GM21576 (cell line): ENCODE data around the gene NLRP14.

ENCODE experiments used
- ATAC-seq: cut with Tn5 transposase; IDR thresholded peaks from one replicate; pipeline ENCODE4 v1.9.1; 2021; ENCODE audit warnings: mild to moderate bottlenecking, moderate library complexity; ENCODE audit not compliant: unreplicated experiment

Gene NLRP14

DNA sequence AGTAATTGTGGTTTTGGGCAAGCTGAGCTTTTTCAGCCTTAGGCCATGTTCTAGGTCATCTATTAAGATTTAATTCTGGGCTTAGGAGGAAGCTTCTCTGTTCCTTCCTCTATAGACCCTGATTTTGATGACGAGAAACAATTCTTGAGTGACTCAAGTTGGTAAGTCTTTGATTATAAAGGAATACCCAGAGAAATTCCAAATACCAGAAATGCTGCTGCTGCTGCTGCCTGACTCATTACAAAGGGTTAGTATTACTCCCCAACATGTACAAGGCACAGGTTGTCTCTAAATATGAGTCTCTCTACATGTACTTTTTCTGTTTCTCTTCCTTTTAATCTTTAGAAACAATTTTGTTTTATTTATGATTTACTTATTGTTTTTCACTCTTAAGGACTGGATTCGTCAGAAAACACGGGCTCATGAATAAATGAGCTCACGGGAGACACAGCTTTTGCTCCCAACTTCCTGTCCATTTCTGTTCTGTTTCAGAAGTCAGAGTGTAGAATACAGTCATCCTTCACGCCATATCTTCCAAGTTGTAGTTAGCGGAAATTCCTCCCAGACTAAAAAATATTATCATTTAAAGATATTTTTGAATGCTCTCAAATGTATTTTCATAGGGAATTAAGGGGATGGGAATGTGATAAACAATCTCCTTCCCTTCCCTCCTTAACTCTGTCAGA, 36.7 kb downstream of the NLRP14 start:
- no peak for ATAC-seq

- no peak for ATAC-seq
Measured at GRCh38 chr11:7057641-7058040, 37.4 kb downstream of the NLRP14 start.

DNA sequence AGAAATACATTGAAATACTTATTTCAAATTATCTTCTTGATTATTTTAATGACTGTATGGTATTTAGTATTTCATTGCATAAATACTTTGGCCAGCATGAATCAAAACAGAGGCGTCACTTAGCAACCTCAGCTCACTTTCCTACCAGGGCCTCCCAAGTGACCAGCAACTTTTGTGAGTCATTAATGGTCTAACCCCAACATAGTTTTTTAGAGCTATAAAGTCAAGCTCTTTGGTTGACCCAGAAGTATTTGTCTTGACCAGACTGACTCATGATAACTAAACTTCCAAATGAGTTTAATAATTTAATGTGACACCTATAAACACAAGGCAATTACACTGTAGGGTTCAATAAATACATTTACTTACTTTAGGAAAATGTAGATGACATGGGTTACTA, 40.6 kb downstream of the NLRP14 start:
- ATAC-seq = no peak

DNA sequence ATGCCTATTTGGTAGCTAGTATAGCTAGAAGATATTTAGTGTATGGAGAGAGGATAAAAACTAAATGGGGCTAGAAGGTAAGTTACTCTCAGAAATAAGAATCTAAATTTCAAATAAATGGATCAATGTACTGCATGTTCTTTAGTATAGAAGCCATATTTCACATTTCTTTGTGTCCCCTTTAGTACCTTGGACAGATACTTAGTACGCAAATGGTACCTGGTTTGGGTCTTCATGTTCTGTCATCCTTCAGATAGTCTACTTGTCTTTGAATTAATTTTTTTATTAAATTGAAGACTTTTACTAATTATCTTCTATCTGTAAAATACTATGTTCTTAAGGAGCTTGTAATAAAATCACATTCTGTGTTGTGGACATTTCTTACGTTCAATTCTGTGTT, 42.3 kb downstream of the NLRP14 start:
- ATAC-seq = no peak

DNA sequence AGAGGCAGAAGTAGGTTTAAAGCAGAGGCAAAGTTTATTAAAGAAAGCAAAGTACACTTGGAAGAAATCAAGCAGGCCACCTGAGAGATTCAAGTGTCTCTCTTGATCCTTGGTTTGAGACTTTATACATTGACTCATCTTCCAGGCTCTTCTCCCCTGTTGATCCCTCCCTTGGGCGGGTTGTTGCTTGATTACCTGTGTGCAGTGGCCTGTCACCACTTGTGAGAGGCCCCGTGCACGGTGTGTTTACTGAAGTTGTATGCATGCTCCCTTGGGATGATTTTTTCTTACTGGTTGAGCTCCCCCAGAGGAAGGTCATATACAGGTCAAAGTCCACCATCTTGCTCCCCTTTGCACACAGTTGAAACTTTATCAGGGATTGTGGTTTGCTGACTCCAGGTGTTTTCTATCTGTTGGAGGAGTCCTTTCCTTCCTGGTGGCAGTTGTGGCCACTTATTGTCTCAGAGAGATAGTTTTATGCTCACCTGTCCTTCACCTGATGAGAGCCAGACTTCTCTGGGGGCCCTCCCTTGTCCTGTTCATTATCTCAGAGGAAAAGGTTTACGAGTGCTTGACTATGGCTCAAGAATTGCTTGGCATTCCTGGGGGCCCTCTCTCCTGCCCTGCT, 52.2 kb downstream of the NLRP14 start:
- ATAC-seq = no peak

GRCh38 chr11:7077101-7077500, 56.8 kb downstream of the NLRP14 start:
- no peak for ATAC-seq

DNA sequence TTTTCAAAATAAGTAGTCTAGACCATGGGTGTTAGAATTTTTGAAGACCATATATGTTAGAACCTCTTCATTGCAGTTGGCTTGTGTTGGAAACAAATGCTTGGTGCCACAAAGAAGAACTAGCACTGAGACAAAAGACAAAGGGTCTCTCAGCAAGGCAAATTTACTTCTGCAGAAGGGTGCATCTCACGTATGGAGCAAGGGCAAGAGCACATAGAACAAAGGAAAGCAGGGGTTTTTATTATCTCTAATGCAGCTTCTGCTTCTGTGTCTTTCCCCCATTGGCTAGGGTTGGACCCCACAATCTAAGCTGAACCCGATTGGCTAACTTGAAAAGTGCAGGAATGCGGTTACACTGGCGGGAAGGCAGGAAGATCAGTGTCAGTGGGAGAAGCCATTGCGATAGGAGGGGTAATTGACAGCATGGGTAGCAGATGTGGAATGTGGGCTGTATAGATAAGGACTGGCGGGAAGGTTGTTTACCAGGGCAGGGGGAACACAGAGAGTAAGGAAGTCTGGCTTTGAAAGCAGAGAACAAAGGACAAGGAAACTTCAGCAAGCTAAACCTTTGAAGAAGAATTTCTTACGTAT, 59.4 kb downstream of the NLRP14 start:
- ATAC-seq = no peak

- no peak for ATAC-seq
Measured at GRCh38 chr11:7080900-7081299, 60.6 kb downstream of the NLRP14 start.

DNA sequence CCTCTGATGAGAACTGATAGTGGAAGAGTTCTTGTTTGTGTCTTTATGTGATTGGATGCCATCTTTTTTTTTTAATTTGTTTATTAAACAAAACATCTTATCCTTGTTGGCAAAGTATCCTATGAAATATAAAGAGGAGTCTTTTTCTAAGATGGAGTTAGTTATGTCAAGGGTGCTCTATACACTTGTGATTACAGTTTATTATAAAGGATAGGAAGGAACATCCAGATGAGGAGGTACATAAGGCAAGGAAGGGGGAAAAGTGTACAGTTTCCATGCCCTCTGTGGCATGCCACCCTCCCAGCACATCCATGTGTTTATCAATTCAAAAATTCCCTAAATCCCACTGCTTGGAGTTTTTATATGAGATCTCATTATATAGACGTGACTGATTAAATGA, 61.2 kb downstream of the NLRP14 start:
- no peak for ATAC-seq

DNA sequence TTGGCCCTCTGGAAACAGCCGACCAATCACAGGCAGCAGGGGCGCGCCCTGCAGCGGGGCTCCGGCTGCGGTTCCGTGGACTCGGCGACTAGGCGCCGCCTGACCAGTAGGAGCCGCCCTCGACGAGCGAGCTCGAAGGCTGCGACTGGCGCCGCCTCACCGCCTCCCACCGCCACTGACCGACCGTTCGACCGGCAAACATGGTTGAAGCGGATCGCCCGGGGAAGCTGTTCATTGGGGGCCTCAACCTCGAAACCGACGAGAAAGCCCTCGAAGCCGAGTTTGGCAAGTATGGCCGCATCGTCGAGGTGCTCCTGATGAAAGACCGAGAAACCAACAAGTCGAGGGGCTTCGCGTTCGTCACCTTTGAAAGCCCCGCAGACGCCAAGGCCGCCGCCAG, 68.6 kb downstream of the NLRP14 start, which contains the start of gene RBMXL2:
TSS of gene RBMXL2 (plus strand) at position 78 of the 400 bp plus-strand sequence. CDS start at position 201, 123 bp downstream.
- ATAC-seq = no peak

DNA sequence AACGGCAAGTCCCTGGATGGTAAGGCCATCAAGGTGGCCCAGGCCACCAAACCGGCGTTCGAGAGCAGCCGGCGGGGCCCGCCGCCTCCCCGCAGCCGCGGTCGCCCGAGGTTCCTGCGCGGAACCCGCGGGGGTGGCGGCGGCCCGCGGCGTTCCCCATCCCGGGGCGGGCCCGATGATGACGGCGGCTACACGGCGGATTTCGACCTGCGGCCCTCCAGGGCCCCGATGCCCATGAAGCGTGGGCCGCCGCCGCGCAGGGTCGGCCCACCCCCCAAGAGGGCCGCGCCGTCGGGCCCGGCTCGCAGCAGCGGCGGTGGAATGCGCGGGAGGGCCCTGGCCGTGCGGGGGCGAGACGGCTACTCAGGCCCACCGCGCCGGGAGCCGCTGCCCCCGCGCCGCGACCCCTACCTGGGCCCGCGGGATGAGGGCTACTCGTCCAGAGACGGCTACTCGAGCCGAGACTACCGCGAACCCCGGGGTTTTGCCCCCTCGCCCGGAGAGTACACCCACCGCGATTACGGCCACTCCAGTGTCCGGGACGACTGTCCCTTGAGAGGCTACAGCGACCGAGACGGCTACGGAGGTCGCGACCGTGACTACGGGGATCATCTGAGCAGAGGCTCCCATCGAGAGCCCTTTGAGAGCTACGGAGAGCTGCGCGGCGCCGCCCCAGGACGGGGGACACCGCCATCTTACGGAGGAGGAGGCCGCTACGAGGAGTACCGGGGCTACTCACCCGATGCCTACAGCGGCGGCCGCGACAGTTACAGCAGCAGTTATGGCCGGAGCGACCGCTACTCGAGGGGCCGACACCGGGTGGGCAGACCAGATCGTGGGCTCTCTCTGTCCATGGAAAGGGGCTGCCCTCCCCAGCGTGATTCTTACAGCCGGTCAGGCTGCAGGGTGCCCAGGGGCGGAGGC, 69.3 kb downstream of the NLRP14 start:
- no peak for ATAC-seq

- ATAC-seq = peak; percentile 75
Measured at GRCh38 chr11:7098235-7098832, 78.1 kb downstream of the NLRP14 start.

DNA sequence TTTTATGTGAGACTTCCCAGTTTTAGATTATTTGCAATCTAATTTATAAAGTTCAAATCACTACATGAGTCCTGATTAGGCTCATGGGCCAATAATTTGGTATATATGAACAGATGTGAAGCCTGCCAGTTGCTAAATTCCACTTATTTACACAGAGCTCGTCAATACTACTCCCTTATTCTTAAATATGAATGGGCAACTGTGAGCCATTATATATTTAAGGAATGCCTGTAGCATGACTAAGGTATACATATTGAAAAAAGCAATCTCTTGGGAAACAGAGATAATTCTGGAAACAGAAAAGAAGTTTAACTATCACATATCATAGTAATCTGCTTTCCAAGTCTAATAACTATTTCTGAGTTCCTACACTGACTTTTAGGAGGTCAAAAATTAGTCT, 95.5 kb downstream of the NLRP14 start:
- no peak for ATAC-seq

DNA sequence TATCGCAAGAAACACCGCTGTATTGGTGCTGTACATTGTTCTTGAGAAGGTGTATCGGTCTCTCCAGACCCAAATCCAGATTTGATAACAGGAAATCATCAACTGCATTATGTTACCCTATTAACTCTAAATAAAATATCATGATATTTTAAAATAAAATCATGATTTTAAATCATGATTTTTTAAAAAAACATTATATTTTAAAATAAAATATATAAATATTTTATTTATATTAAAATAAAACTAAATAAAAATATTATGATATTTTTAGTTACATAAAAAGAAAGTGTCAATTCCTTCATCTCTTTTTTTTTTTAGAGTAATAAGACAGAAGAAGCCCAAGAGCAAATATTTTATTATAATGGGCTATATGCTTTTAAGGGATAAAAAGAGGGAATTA, 96.1 kb downstream of the NLRP14 start:
- no peak for ATAC-seq
